Measurements from ENCODE around the gene FRYL.

The FRYL gene

GRCh38 chr4:48475770-48476169 is 304.3 kb downstream of the FRYL start:
- H3K27ac ChIP-seq (ENCODE audit: low read depth, low read length): no peak overlapping the region
- H3K9ac ChIP-seq (ENCODE audit: low read length): no peak overlapping the region
- no peaks in the 10 kb centered on the region for H3F3A ChIP-seq (ENCODE audit: insufficient read depth)
- no peak overlapping the region for H3K4me2 ChIP-seq (ENCODE audit: low read depth, low read length, poor library complexity, severe bottlenecking)
- no peaks in the 10 kb centered on the region for H3K27me3 ChIP-seq (ENCODE audit: low read length)
- no peaks in the 10 kb centered on the region for H3K79me2 ChIP-seq (ENCODE audit: insufficient read depth, low read length)
- no peaks in the 10 kb centered on the region for H4K20me1 ChIP-seq (ENCODE audit: low read depth, low read length)
- no peaks in the 10 kb centered on the region for H3K9me3 ChIP-seq (ENCODE audit: insufficient read depth, low read length)
- no peak overlapping the region for H3K4me3 ChIP-seq (ENCODE audit: insufficient read depth, low read length, poor library complexity, severe bottlenecking)
- H3K36me3 ChIP-seq (ENCODE audit: low read length): no peaks in the 10 kb centered on the region
- H3K9me2 ChIP-seq (replicated peaks; ENCODE audit: insufficient read depth, low read length): no peaks in the 10 kb centered on the region
- H2AFZ ChIP-seq (ENCODE audit: low read depth, low read length, severe bottlenecking): no peak overlapping the region
- no peak for TF ChIP-seq EZH2phosphoT487 (conservative IDR thresholded peaks at IDR 0.05; ENCODE audit: low read length)
- TF ChIP-seq, protein P1, sequence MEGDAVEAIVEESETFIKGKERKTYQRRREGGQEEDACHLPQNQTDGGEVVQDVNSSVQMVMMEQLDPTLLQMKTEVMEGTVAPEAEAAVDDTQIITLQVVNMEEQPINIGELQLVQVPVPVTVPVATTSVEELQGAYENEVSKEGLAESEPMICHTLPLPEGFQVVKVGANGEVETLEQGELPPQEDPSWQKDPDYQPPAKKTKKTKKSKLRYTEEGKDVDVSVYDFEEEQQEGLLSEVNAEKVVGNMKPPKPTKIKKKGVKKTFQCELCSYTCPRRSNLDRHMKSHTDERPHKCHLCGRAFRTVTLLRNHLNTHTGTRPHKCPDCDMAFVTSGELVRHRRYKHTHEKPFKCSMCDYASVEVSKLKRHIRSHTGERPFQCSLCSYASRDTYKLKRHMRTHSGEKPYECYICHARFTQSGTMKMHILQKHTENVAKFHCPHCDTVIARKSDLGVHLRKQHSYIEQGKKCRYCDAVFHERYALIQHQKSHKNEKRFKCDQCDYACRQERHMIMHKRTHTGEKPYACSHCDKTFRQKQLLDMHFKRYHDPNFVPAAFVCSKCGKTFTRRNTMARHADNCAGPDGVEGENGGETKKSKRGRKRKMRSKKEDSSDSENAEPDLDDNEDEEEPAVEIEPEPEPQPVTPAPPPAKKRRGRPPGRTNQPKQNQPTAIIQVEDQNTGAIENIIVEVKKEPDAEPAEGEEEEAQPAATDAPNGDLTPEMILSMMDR (IDR thresholded peaks at IDR 0.05; ENCODE audit: insufficient read depth, low read length, poor library complexity, severe bottlenecking): no peak

GRCh38 chr4:48472794-48473193 is 307.3 kb downstream of the FRYL start:
- Histone ChIP-seq H3K27me3 (ENCODE audit: low read length) (no peaks in the 10 kb centered on the region), H3K9ac (ENCODE audit: low read length) (no peak overlapping the region), H3K4me3 (ENCODE audit: insufficient read depth, low read length, poor library complexity, severe bottlenecking) (no peak overlapping the region), H3K36me3 (ENCODE audit: low read length) (no peaks in the 10 kb centered on the region), H3K9me3 (ENCODE audit: insufficient read depth, low read length) (no peaks in the 10 kb centered on the region), H3K79me2 (ENCODE audit: insufficient read depth, low read length) (no peaks in the 10 kb centered on the region), H3K4me2 (ENCODE audit: low read depth, low read length, poor library complexity, severe bottlenecking) (no peak overlapping the region), H3K9me2 (replicated peaks; ENCODE audit: insufficient read depth, low read length) (no peaks in the 10 kb centered on the region), H2AFZ (ENCODE audit: low read depth, low read length, severe bottlenecking) (no peak overlapping the region), H4K20me1 (ENCODE audit: low read depth, low read length) (no peaks in the 10 kb centered on the region), H3F3A (ENCODE audit: insufficient read depth) (no peaks in the 10 kb centered on the region), H3K27ac (ENCODE audit: low read depth, low read length) (no peak overlapping the region)
- TF ChIP-seq, protein P1 (IDR thresholded peaks at IDR 0.05; ENCODE audit: insufficient read depth, low read length, poor library complexity, severe bottlenecking): no peak
- TF ChIP-seq EZH2phosphoT487 (conservative IDR thresholded peaks at IDR 0.05; ENCODE audit: low read length): no peak

DNA sequence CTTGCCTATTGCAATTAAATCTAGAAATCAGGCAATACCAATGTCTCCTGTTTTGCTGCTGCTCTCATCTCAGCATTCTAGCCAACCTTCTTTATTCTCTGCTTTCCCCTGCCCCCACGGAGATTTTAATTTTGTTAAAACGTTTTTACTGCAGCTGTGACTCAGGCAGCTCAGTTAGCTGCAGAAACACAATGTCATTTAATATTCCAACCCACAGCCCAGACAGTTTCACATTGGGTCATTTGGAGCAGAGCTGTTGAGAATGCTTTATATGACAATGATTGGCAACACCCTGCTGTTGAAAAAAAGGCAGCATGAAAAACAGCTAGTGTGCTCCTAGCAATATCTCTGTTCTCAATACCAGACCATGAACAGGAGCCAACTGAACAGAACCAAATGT is 309.5 kb downstream of the FRYL start:
- Histone ChIP-seq H3K4me2 (ENCODE audit: low read depth, low read length, poor library complexity, severe bottlenecking) (no peak overlapping the region), H3K9ac (ENCODE audit: low read length) (no peak overlapping the region), H2AFZ (ENCODE audit: low read depth, low read length, severe bottlenecking) (no peak overlapping the region), H3K4me3 (ENCODE audit: insufficient read depth, low read length, poor library complexity, severe bottlenecking) (no peak overlapping the region), H3K36me3 (ENCODE audit: low read length) (no peaks in the 10 kb centered on the region), H3F3A (ENCODE audit: insufficient read depth) (no peaks in the 10 kb centered on the region), H3K9me2 (replicated peaks; ENCODE audit: insufficient read depth, low read length) (no peaks in the 10 kb centered on the region), H3K27ac (ENCODE audit: low read depth, low read length) (no peak overlapping the region), H3K9me3 (ENCODE audit: insufficient read depth, low read length) (no peaks in the 10 kb centered on the region), H4K20me1 (ENCODE audit: low read depth, low read length) (no peaks in the 10 kb centered on the region), H3K27me3 (ENCODE audit: low read length) (no peaks in the 10 kb centered on the region), H3K79me2 (ENCODE audit: insufficient read depth, low read length) (no peaks in the 10 kb centered on the region)
- TF ChIP-seq EZH2phosphoT487 (conservative IDR thresholded peaks at IDR 0.05; ENCODE audit: low read length): no peak
- TF ChIP-seq, protein P1 (IDR thresholded peaks at IDR 0.05; ENCODE audit: insufficient read depth, low read length, poor library complexity, severe bottlenecking): no peak

All from SU-DHL-6 (cell line).